ENCODE results near the gene ESR2.

The ESR2 gene

GRCh38 chr14:64227856-64228255 lies 66.3 kb downstream of the ESR2 start:
- Histone ChIP-seq H2AK5ac (ENCODE audit: low read length, severe bottlenecking) (no peak overlapping the region), H4K91ac (ENCODE audit: low read length) (no peak overlapping the region), H3K27ac (ENCODE audit: low read length, poor library complexity, severe bottlenecking) (no peak overlapping the region), H2BK15ac (ENCODE audit: low read depth, poor library complexity, severe bottlenecking) (no peak overlapping the region), H2BK120ac (ENCODE audit: low read depth, low read length) (no peak overlapping the region), H3K79me1 (replicated peaks; ENCODE audit: low read length, poor library complexity, severe bottlenecking) (peaks cover 3% of the 10 kb centered on the region), H3K9me3 (ENCODE audit: control insufficient read depth, low read length) (no peaks in the 10 kb centered on the region), H3K27me3 (ENCODE audit: control insufficient read depth in 1 of 2, insufficient read depth in 1 of 2, low read length in 2 of 2) (peaks cover 0 to 3% of the 10 kb centered on the region in 2 experiments), H3K14ac (ENCODE audit: low read length in 2 of 2) (no peak overlapping the region), H3K36me3 (ENCODE audit: control insufficient read depth in 1 of 2, insufficient read depth in 2 of 2, low read depth in 1 of 2, low read length in 2 of 2) (peaks cover 0 to 22% of the 10 kb centered on the region in 2 experiments), H3K18ac (ENCODE audit: low read depth in 1 of 2, low read length in 2 of 2) (no peak overlapping the region), H3K4ac (ENCODE audit: low read depth in 1 of 2, low read length in 2 of 2) (no peak overlapping the region), H3K4me3 (ENCODE audit: insufficient read depth in 1 of 2, low read depth in 1 of 2, low read length in 2 of 2) (no peak overlapping the region), H2AFZ (ENCODE audit: low read depth, low read length) (no peak overlapping the region), H2BK5ac (ENCODE audit: low read depth, low read length, poor library complexity, severe bottlenecking) (no peak overlapping the region), H3K4me2 (ENCODE audit: low read length, poor library complexity, severe bottlenecking) (no peak overlapping the region), H3K23ac (ENCODE audit: low read length in 2 of 2) (no peak overlapping the region), H2BK12ac (ENCODE audit: low read length in 2 of 2) (no peak overlapping the region), H3K4me1 (ENCODE audit: control insufficient read depth, insufficient read depth, low read depth, low read length) (peaks cover 11% of the 10 kb centered on the region), H4K8ac (ENCODE audit: low read length) (no peak overlapping the region), H3K9ac (ENCODE audit: low read length) (no peak overlapping the region)
- no peak for DNase-seq
- WGBS, result no CpG with 5 or more reads among the region's 1 CpG

- no peak overlapping the region for H3K27ac ChIP-seq (ENCODE audit: low read length, poor library complexity, severe bottlenecking)
- H2BK12ac ChIP-seq (ENCODE audit: low read length in 2 of 2), result no peak overlapping the region
- H3K4me3 ChIP-seq (ENCODE audit: insufficient read depth in 1 of 2, low read depth in 1 of 2, low read length in 2 of 2), result no peak overlapping the region
- H3K18ac ChIP-seq (ENCODE audit: low read depth in 1 of 2, low read length in 2 of 2), result no peak overlapping the region
- peaks cover 7% of the 10 kb centered on the region for H3K4me1 ChIP-seq (ENCODE audit: control insufficient read depth, insufficient read depth, low read depth, low read length)
- no peak overlapping the region for H2AFZ ChIP-seq (ENCODE audit: low read depth, low read length)
- peaks cover 0 to 37% of the 10 kb centered on the region in 2 experiments for H3K36me3 ChIP-seq (ENCODE audit: control insufficient read depth in 1 of 2, insufficient read depth in 2 of 2, low read depth in 1 of 2, low read length in 2 of 2)
- H2BK120ac ChIP-seq (ENCODE audit: low read depth, low read length), result no peak overlapping the region
- no peak overlapping the region for H2AK5ac ChIP-seq (ENCODE audit: low read length, severe bottlenecking)
- no peak overlapping the region for H2BK5ac ChIP-seq (ENCODE audit: low read depth, low read length, poor library complexity, severe bottlenecking)
- H3K23ac ChIP-seq (ENCODE audit: low read length in 2 of 2), result no peak overlapping the region
- H3K4me2 ChIP-seq (ENCODE audit: low read length, poor library complexity, severe bottlenecking), result no peak overlapping the region
- WGBS, result 90% methylated on average over 10 of the region's 10 CpGs
- no peak overlapping the region for H2BK15ac ChIP-seq (ENCODE audit: low read depth, poor library complexity, severe bottlenecking)
- peaks cover 0 to 3% of the 10 kb centered on the region in 2 experiments for H3K27me3 ChIP-seq (ENCODE audit: control insufficient read depth in 1 of 2, insufficient read depth in 1 of 2, low read length in 2 of 2)
- H3K79me1 ChIP-seq (replicated peaks; ENCODE audit: low read length, poor library complexity, severe bottlenecking), result peaks cover 2% of the 10 kb centered on the region
- no peak overlapping the region for H3K9ac ChIP-seq (ENCODE audit: low read length)
- no peaks in the 10 kb centered on the region for H3K9me3 ChIP-seq (ENCODE audit: control insufficient read depth, low read length)
- no peak for DNase-seq
- H3K4ac ChIP-seq (ENCODE audit: low read depth in 1 of 2, low read length in 2 of 2), result no peak overlapping the region
- H4K91ac ChIP-seq (ENCODE audit: low read length), result no peak overlapping the region
- H4K8ac ChIP-seq (ENCODE audit: low read length), result no peak overlapping the region
- no peak overlapping the region for H3K14ac ChIP-seq (ENCODE audit: low read length in 2 of 2)
Measured at GRCh38 chr14:64225151-64225757, 68.9 kb downstream of the ESR2 start.

- Histone ChIP-seq H3K14ac (ENCODE audit: low read length in 2 of 2) (no peak overlapping the region), H4K8ac (ENCODE audit: low read length) (no peak overlapping the region), H3K4ac (ENCODE audit: low read depth in 1 of 2, low read length in 2 of 2) (no peak overlapping the region), H2BK5ac (ENCODE audit: low read depth, low read length, poor library complexity, severe bottlenecking) (no peak overlapping the region), H3K79me1 (replicated peaks; ENCODE audit: low read length, poor library complexity, severe bottlenecking) (peaks cover 2% of the 10 kb centered on the region), H2AFZ (ENCODE audit: low read depth, low read length) (no peak overlapping the region), H4K91ac (ENCODE audit: low read length) (no peak overlapping the region), H3K27ac (ENCODE audit: low read length, poor library complexity, severe bottlenecking) (no peak overlapping the region), H3K36me3 (ENCODE audit: control insufficient read depth in 1 of 2, insufficient read depth in 2 of 2, low read depth in 1 of 2, low read length in 2 of 2) (peaks cover 0 to 38% of the 10 kb centered on the region in 2 experiments), H3K4me2 (ENCODE audit: low read length, poor library complexity, severe bottlenecking) (no peak overlapping the region), H3K9me3 (ENCODE audit: control insufficient read depth, low read length) (no peaks in the 10 kb centered on the region), H2BK15ac (ENCODE audit: low read depth, poor library complexity, severe bottlenecking) (no peak overlapping the region), H3K4me3 (ENCODE audit: insufficient read depth in 1 of 2, low read depth in 1 of 2, low read length in 2 of 2) (no peak overlapping the region), H3K27me3 (ENCODE audit: control insufficient read depth in 1 of 2, insufficient read depth in 1 of 2, low read length in 2 of 2) (no peaks in the 10 kb centered on the region), H3K9ac (ENCODE audit: low read length) (no peak overlapping the region), H2BK12ac (ENCODE audit: low read length in 2 of 2) (no peak overlapping the region), H3K23ac (ENCODE audit: low read length in 2 of 2) (no peak overlapping the region), H2BK120ac (ENCODE audit: low read depth, low read length) (no peak overlapping the region), H3K18ac (ENCODE audit: low read depth in 1 of 2, low read length in 2 of 2) (no peak overlapping the region), H3K4me1 (ENCODE audit: control insufficient read depth, insufficient read depth, low read depth, low read length) (peaks cover 9% of the 10 kb centered on the region), H2AK5ac (ENCODE audit: low read length, severe bottlenecking) (no peak overlapping the region)
- DNase-seq, result no peak
- 95% methylated on average over 14 of the region's 14 CpGs for WGBS
Measured at GRCh38 chr14:64221391-64222003, 72.7 kb downstream of the ESR2 start.

GRCh38 chr14:64220466-64220865 lies 73.7 kb downstream of the ESR2 start:
- Histone ChIP-seq H2BK120ac (ENCODE audit: low read depth, low read length) (no peak overlapping the region), H2BK5ac (ENCODE audit: low read depth, low read length, poor library complexity, severe bottlenecking) (no peak overlapping the region), H2BK15ac (ENCODE audit: low read depth, poor library complexity, severe bottlenecking) (no peak overlapping the region), H3K79me1 (replicated peaks; ENCODE audit: low read length, poor library complexity, severe bottlenecking) (peaks cover 2% of the 10 kb centered on the region), H2AFZ (ENCODE audit: low read depth, low read length) (no peak overlapping the region), H3K4me3 (ENCODE audit: insufficient read depth in 1 of 2, low read depth in 1 of 2, low read length in 2 of 2) (no peak overlapping the region), H3K18ac (ENCODE audit: low read depth in 1 of 2, low read length in 2 of 2) (no peak overlapping the region), H3K14ac (ENCODE audit: low read length in 2 of 2) (no peak overlapping the region), H3K9ac (ENCODE audit: low read length) (no peak overlapping the region), H3K27me3 (ENCODE audit: control insufficient read depth in 1 of 2, insufficient read depth in 1 of 2, low read length in 2 of 2) (no peaks in the 10 kb centered on the region), H4K8ac (ENCODE audit: low read length) (no peak overlapping the region), H2BK12ac (ENCODE audit: low read length in 2 of 2) (no peak overlapping the region), H4K91ac (ENCODE audit: low read length) (no peak overlapping the region), H3K23ac (ENCODE audit: low read length in 2 of 2) (no peak overlapping the region), H3K9me3 (ENCODE audit: control insufficient read depth, low read length) (no peaks in the 10 kb centered on the region), H3K27ac (ENCODE audit: low read length, poor library complexity, severe bottlenecking) (no peak overlapping the region), H3K4me2 (ENCODE audit: low read length, poor library complexity, severe bottlenecking) (no peak overlapping the region), H3K36me3 (ENCODE audit: control insufficient read depth in 1 of 2, insufficient read depth in 2 of 2, low read depth in 1 of 2, low read length in 2 of 2) (peaks cover 0 to 44% of the 10 kb centered on the region in 2 experiments), H3K4me1 (ENCODE audit: control insufficient read depth, insufficient read depth, low read depth, low read length) (peaks cover 9% of the 10 kb centered on the region), H2AK5ac (ENCODE audit: low read length, severe bottlenecking) (no peak overlapping the region), H3K4ac (ENCODE audit: low read depth in 1 of 2, low read length in 2 of 2) (no peak overlapping the region)
- no peak for DNase-seq
- 89% methylated on average over 14 of the region's 14 CpGs for WGBS
